HL-60 (cell line): ENCODE measurements around the gene SGMS1.

Source experiments
- POLR2AphosphoS5 ChIP-seq: IDR thresholded peaks from 2 replicates; pipeline ENCODE4 v1.6.1; 2012; ENCODE audit warnings: low read depth
- TF ChIP-seq, protein P1 (sequence below): IDR thresholded peaks from one replicate; pipeline ENCODE4 v1.5.1; 2011; ENCODE audit warnings: low read length, control low read depth, inconsistent platforms; ENCODE audit not compliant: insufficient read depth

DNA sequence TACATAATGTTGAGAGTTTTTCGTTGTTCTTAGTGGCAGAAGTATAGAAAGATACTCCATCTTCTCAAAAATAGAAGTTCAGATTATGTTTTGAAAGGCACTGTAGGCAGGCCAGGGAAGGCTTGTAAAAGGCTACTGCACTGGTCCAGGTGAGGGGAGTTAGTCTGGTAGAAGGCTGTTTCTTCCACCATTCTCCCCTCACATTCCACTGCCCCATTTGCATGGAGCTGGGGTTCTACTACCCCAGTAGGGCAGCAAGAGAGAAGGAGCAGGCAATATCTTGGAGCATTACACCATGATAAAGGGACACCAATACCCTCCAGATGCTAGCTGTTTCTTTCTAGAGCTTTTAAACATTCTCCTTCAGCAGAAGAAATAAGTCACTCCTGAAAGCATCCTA, 16.5 kb upstream of the SGMS1 start:
- TF ChIP-seq POLR2AphosphoS5, result no peak
- TF ChIP-seq, protein P1, sequence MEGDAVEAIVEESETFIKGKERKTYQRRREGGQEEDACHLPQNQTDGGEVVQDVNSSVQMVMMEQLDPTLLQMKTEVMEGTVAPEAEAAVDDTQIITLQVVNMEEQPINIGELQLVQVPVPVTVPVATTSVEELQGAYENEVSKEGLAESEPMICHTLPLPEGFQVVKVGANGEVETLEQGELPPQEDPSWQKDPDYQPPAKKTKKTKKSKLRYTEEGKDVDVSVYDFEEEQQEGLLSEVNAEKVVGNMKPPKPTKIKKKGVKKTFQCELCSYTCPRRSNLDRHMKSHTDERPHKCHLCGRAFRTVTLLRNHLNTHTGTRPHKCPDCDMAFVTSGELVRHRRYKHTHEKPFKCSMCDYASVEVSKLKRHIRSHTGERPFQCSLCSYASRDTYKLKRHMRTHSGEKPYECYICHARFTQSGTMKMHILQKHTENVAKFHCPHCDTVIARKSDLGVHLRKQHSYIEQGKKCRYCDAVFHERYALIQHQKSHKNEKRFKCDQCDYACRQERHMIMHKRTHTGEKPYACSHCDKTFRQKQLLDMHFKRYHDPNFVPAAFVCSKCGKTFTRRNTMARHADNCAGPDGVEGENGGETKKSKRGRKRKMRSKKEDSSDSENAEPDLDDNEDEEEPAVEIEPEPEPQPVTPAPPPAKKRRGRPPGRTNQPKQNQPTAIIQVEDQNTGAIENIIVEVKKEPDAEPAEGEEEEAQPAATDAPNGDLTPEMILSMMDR, result no peak
